Measurements from ENCODE around the gene REG3A.

- TF ChIP-seq POLR2A (IDR thresholded peaks at IDR 0.05; ENCODE audit: low read depth, low read length) = no peak
- no peak for TF ChIP-seq KDM1A (IDR thresholded peaks at IDR 0.05; ENCODE audit: borderline replicate concordance)
- TF ChIP-seq, protein P1, sequence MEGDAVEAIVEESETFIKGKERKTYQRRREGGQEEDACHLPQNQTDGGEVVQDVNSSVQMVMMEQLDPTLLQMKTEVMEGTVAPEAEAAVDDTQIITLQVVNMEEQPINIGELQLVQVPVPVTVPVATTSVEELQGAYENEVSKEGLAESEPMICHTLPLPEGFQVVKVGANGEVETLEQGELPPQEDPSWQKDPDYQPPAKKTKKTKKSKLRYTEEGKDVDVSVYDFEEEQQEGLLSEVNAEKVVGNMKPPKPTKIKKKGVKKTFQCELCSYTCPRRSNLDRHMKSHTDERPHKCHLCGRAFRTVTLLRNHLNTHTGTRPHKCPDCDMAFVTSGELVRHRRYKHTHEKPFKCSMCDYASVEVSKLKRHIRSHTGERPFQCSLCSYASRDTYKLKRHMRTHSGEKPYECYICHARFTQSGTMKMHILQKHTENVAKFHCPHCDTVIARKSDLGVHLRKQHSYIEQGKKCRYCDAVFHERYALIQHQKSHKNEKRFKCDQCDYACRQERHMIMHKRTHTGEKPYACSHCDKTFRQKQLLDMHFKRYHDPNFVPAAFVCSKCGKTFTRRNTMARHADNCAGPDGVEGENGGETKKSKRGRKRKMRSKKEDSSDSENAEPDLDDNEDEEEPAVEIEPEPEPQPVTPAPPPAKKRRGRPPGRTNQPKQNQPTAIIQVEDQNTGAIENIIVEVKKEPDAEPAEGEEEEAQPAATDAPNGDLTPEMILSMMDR (IDR thresholded peaks at IDR 0.05 in 2 of 3, conservative IDR thresholded peaks at IDR 0.05 in 1 of 3; ENCODE audit: control insufficient read depth in 2 of 3, extremely low read depth in 1 of 3, insufficient read depth in 1 of 3, low read depth in 3 of 3, low read length in 3 of 3) = no peak
- TF ChIP-seq TARDBP (IDR thresholded peaks at IDR 0.05; ENCODE audit: borderline replicate concordance) = no peak
- no peak for TF ChIP-seq JUND (IDR thresholded peaks at IDR 0.05; ENCODE audit: low read depth, low read length)
- TF ChIP-seq TBL1XR1 (IDR thresholded peaks at IDR 0.05; ENCODE audit: low read depth, low read length) = no peak
- no peak for TF ChIP-seq TAF1 (IDR thresholded peaks at IDR 0.05; ENCODE audit: borderline replicate concordance, low read depth, low read length)
Observed at GRCh38 chr2:79159030-79159429, 523 bp downstream of the REG3A start.
